Fibroblast of skin of left biceps (primary cell): Measurements from ENCODE around the gene VSIG1.

Experiments
- DNase-seq, 2 experiments: peaks; one replicate each; pipeline ENCODE4 v3.0.0-alpha.2; 2013; ENCODE audit warnings: low read depth in 2 of 2

Gene VSIG1

DNA sequence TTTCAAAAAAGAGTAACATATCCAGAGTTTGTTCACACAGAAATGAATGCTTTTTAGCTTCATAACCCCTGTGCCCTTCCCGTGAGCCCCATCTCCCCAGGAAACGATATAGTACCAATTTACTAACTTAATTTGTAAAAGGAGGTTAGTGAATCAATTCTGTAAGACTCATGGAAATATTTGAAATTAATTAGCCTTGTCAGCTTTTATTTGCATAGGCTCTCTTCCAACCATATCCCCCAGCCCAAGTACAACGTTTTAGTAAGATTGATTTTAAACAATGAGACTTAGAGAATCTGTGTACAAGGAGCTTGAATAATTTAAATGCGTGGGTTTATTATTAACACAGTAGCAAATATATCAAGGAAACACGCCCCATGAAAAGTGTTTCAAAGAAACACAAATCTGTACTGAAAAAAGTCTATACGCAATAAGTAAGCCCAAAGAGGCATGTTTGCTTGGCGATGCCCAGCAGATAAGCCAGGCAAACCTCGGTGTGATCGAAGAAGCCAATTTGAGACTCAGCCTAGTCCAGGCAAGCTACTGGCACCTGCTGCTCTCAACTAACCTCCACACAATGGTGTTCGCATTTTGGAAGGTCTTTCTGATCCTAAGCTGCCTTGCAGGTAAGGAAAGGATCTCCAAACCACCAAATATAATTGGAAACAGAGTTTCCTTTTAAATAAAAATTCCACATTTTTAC, at the start of gene VSIG1:
TSS of gene VSIG1 (plus strand) at position 512 of the 703 bp plus-strand sequence. CDS start at position 578, 66 bp downstream.
- DNase-seq = no peak

DNA sequence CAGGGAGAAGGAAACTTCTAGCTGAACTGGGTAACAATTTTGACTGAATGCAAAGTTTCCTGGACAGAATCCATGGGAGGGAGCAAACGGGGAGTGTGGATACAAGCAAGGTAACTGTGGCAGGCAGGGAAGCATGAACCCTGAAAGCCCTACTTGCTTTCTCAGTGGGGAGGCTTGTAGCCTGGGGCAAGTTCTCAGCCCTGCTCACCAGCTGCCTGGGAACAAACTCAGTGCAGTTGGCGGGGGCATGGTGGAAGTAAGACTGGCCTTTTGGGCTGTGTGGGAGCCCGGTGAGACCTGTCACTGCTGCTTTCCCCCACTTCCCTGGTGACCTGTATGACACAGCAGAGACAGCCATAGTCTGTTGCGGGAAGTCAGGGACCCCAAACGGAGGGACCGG, 48.7 kb upstream of the VSIG1 start:
- no peak for DNase-seq

DNA sequence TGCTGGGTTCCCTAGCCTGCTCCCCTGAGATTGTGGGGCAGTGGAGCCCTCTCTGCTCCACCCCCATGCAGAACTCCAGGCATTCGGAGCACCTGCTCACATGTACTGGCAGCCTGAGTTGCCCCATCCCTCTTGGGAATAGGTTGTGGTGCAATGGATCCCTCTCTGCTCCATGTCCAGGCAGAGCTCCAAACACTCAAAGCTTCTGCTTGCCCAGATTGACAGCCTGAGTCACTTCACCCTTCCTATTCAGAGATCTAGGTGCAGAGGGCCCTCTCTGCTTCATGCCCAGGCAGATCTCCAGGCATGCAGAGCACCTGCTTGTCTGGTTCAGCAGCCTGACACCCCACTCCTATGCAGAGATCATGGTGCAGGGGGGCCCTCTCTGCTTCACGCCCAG, 44.1 kb upstream of the VSIG1 start:
- no peak for DNase-seq

DNA sequence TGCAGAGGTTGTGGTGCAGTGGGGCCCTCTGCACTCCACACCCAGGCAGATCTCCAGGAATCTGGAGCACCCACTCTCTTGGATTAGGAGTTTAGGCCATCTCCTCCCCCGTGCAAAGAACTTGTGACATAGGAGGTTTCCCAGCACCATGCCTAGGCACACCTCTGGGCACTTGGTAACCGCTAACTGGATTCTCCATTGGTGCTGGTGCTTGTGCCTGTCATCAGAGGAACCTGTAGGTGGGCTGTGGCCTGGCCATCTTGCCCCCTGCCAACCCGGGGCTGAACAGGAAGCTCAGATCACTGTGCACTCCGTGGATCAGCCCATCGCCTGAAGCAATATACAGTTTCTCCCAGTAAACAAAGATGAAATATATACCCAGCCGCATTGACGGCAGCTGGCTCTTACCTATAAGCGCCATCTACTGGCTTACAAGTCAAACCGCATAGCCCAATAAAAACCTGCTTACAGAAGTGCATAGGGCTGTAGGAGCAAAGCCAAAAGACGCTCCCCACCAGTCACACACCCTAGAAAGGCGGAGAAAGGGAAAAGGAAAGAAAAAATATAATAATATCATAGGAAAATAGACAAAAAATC, 43.5 kb upstream of the VSIG1 start:
- DNase-seq = no peak

DNA sequence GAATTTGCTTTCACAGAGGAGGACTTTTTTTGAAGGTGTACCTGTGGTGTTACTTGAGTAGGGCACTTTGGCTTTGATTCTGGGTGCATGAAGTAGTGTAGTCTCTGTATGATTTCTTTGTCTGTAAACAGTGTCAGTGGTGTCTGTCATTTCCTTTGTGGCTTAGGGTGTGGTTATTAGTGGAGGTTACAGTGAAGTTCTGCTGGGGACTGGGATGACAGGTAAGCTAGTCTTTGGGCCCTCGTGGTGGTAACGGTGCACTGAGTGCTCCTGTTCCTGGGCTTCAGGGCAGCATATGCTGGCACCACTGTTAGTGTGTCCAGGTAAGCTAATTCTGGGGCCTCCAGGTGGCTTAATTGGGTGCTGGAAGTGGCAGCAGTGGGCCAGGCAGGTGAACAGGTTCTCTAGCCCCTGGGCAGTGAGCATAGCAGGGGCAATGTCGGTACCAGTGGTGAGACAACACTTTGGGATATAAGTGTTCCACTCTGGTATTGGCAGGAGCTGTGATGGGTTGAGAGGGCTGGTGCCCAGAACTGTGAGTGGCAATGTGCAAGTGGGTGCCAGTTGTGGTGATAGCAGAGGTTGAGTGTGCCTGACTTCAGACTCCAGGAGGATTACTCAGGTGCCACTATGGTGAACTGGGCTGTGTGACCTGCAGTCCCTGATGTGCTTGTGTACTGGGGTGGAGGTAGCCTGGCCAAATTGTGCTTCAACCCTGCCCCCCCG, 26.0 kb upstream of the VSIG1 start:
- DNase-seq = no peak

DNA sequence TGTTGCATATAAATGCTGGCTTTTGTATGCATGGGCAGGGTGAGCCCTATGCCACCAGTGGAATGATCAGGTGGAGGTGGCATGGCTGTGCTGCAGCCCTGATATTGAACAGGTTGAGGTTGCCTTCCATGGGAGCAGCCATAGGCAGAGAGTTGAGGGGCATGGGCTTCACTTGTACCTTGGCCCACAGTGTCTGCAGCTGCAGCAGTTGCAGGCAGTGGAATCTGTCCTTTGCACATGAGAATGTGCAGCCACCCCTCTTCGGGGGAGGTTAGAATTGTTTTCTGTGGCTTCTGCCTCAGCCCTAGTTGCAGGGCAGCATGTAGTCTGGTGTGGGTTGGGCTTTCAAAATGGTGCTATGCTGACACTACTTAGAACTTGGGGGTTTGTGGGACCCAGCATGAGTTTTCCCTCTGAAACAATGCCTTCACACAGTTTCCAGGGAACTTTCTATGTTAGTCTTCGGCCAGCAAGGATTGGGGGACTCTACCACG, 25.4 kb upstream of the VSIG1 start:
- DNase-seq = no peak

DNA sequence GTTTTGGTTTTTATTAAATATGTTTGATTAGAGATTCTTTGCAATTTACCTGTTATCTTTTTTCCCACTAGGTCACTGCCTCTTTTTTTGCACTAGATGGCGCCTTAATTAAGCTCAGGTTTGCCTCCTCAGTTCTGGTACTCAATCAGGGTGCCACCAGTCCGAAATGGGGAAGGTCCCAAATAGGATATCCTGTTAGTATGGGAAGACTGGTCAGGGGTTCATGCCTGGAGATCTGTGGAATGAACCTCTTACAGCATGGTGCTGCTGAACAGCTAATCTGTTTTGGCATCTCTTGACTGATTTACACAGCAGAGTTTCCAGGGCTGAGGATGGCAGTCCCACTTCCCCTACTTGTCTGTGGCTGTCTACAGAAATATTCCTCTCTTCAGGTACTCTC, 24.2 kb upstream of the VSIG1 start:
- no peak for DNase-seq

DNA sequence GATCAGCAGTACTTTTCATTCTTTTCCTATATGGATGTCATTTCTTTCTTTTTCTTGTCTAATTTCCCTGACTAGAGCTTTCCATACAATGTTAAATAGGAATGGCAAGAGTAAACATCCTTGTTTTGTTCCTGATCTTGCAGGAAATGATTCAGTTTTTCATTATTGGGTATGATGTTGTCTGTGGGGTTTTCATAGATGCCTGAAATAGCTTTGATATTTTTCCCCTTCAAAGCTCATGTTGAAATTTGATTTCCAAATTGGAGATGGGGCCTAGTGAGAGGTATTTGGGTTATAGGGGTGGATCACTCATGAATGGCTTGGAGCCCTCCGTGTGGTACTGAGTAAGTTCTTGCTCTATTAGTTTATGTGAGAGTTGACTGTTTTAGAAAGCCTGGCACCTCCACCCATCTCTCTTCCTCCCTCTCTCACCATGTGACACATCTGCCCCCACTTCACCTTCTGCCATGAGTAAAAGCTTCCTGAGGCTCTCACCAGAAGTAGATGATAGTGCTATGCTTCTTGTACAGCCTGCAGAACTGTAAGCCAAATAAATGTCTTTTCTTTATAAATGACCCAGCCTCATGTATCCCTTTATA, 22.3 kb upstream of the VSIG1 start:
- no peak for DNase-seq

DNA sequence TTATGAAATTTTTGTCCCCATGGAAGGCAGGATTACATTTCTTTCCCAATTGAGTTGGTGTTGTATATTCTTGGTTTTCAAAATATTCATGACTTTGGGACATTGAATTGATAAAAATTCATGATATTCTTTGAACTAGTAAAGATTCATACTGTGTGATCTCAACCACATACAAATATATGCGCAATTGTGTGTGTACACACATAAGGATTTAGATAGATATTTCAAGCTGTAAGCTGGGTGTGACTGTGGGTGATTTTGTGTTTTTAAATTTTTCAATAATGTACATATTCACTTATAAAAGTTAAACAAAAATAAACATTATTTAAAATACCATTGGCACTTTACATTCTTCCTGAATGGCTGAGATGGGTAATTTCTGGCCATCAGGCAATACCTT, 19.5 kb upstream of the VSIG1 start:
- DNase-seq = no peak

DNA sequence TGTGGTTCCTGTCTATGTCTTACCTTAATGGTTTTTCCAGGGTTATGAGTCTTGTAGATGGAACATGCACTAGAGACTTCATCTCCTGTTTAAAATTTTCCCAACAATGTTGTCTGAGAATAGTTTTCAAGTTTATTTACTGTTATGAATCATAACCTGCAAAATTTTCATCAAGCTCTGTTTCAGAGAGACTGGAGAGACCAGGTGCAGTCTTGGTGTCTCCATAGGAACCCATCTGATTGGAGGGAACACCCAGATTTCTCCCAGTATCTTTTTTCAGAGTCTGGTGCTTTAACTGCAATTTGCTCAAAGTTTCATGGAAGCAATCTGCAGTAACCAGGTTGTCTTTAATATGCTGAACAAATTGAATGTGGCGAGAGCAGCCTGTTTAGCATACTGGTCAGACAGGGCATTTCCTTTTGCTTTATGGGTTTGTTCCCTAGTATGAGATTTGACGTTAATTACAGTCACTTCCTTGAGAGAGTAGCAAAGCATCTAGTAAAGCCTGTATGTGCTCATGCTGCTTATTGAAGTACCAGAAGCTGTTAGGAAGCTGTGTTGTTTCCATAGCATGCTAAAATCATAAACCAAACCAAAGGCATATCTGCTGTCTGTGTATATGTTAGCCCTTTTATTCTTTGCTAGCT, 18.8 kb upstream of the VSIG1 start:
- DNase-seq = no peak

DNA sequence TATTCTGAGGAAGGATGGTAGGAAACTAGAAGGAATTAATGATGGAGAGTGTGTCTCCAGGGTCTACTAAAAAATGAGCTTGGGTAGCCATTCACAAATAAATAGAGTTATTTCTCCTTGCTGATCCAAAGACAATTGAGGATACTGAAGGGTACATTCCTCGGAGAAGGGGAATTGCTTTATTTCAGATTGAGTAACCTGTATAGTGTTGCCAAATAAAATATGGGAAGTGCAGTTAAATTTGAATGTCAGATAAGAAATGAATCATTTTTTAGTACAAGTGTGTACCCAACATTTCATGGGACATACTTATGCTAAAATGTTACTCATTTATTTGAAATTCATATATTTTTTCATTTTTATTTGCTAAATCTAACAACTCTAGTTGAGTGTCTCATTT, 16.0 kb upstream of the VSIG1 start:
- DNase-seq = no peak

DNA sequence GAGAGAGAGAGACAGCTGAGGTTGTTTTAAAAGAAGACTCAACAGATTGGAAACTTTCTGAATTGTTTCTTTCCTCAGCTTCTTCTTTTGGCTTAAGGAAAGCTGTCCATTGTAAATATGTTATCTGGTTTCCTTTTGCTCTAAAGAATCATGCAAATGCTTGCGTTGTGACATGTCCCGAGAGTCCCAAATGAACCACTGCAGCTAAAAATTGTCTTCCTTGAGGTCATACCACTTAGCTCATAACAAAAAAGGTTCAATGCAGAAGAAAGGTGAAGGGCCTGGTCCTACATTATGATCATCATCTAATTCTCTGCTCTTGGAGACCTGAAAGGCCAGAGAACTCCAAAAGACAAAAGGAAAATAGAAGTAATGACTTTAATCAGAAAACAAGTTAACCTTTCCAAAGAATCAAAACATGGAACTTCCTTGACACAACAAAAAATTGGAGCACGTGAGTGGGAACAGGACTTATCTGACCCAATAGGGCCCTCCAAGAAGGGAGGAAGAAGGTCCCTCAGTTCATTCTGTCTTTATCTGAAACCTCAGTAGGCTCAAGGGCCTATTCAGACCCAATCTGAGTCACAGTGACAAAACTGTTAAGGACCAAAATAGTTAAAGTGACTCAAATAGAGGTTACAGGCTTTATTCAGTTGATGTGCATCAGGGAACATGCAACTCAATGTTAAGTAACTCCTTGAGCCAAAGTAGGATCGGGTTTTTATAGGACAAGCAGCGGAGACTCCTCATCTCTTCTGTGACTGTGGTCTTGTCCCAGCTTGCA, 14.7 kb upstream of the VSIG1 start:
- no peak for DNase-seq

DNA sequence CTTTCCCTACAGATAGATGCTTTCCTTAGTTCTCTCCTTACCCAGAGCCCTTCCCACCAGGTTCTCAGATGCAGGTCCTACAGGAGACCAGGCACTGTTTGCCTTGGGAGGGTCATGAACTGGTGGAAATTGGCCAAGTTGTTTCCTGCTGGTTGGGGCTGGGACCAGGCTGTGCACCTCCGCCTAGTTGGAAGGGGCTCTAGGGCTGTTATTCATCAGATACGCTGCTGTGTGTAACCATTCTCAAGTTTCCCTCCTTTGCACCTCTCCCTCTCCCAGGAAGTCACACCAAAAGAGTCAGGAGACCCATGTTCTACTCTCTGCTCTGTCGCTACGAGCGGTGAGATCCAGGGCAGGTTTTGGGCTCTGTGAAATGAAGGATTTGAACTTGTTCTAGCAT, 11.9 kb upstream of the VSIG1 start:
- no peak for DNase-seq

DNA sequence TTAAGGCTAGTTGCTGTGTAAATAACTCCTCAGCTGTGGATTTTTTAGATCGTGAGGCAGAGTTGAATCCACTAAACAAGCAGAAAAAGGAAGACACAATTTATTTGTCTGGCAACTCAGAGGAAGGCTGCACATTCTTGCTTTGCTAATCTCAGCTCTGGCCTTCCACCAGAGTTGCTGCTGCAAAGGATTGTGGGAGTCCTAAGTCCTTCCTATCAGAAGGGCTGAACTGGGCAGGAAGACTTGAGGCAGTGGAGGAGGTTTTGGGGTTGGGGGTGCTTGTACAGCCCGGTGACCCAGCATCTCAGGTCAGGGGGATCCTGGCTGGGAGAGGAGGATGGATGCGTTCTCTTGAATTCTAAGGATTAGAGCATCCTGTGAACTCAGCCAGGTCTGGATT, 11.0 kb upstream of the VSIG1 start:
- DNase-seq = no peak

DNA sequence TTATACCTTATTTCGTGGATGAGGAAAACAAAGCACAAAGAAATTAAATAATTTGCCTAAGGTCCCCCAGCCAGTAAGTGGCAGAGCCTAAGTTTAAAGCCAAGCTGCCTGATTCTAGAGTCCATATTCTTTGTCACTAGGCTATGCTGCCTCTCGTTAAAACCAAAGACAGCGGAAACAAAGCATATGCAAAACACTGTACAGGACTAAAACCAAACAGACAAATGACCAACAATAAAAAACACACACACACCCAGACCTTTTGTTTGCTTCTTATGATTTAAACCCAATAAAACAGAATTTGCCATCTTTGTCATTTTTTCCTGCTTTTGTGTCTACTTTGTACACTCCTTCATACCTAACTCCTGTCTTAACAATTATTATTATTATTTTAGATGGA, 10.1 kb upstream of the VSIG1 start:
- no peak for DNase-seq

DNA sequence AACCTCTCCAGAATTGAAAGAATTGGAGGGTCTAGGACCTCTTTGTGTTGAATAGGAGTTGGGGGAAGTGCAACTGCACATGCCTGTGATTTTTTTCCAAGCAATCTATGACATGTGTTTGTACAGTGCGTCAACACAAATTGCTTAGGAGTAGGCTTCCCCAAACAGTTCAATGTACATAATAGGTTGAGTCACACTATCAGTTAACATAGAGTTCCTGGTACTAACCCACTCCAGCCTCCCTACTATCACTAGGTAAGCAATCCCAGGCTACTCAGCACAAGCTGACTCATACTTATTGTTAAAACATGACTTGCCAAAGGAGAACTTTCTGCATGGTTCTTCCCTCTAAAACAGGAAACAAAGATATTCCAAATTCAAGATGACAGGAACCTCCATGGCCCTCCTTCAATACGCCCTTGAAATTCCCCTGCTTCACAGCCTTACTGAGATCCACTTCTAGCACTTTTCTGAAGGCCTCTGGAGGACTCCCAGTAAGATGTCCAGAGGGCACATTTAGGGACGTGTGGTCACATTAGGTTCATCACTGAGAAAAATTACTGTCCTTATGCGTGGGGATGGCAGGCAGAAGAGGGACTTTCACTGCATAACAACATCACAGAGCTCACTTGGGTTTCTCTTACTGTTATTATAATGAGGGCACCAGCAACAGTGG, 8.4 kb upstream of the VSIG1 start:
- DNase-seq = no peak

DNA sequence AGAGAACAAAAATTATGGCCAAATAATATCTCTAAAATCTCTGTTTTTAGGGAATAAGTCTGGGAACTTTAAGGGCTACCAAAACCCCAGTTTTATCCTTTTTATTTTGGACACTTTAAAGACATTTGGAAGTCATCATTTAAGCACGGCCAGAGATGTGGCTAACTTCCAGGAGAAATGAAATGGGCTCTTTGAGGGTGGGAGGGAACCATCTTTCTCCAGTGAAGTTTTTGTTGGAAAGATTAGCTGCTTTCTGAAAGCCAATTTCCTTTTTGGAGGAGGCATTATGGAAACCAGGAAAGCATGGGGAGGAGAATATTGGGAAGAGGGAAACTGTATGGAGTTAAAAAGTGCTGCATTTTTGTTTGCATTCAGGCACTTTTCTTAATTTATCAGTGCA, 4.8 kb downstream of the VSIG1 start:
- DNase-seq = no peak

DNA sequence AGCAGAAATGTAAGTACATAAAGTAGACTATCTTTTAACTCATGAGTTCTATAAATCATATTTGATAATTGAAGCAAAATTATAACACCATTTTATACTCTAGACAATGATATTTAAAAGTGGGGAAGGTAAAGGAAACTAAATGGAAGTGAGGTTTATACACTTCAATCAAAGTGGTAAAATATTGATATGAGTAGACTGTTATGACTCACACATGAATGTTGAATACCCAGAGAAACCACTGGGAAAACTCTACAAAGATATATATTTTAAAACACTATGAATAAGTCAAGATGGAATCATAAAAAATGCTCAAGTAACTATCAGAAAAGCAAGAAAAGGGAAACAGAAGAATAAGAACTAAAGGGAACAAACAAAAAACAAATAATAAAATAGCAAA, 8.4 kb downstream of the VSIG1 start:
- DNase-seq = no peak

DNA sequence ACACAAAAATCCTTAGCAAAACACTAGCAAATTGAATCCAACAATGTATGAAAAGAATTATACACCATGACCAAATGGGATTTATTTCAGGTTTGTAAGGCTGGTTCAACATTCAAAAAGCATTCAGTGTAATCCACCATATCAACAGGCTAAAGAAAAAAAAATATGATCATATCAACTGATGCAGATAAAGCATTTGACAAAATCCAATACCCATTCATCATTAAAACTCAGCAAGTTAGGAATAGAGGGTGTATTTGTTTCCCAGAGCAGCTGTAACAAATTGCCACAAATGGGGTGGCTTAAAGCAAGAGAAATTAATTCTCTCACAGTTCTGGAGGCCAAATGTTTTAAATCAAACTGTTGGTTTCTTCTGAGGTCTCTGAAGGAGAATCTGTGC, 10.7 kb downstream of the VSIG1 start:
- no peak for DNase-seq

DNA sequence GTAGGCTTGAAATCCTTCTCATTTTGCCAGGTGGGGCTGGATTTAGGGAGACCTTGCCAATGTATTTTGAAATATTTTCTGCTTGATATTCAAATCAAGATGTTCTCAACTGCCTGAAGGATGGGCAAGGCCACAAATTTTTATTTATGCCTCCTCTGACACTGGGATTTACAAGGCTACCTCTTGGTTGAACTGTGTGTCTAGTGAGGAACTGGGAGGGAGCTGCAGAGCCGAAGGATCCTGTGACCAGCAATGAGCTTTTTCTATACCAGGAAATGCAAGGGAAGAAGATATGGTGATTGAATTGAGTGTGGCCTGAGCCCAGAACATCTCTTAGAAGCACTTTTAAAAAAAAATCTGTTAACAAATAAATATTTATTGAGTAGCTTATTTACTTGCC, 14.9 kb downstream of the VSIG1 start:
- DNase-seq = no peak

DNA sequence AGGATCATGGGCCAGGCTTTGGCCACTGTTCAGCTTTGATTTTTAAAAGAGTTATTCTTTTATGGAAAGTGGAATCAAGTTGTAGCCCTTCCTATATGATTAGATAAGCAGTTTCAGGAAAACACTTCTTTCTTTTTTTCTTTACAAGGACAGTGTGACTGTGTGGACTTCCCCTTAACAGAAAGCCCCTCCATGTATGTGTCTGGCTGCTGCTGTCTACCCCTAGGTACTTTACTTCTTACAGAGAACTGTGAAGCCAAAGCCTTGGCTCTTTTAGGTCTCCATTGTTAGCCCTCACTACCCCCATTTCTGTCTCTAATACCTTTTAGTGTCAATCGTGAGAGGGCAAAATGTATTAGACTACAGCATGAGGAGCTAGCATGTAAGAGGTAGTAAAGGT, 19.1 kb downstream of the VSIG1 start:
- no peak for DNase-seq
